Endothelial cell of umbilical vein (primary cell): ENCODE data around the gene ZFYVE21. TPM values are rescaled to one million over a fixed set of nuclear protein-coding genes. Genes with fewer than 3 reads are reported as not detected.

Experiments
- BruUV-seq: library from RNA; stranded (reverse); fragments of 400-500 nt; replicated peaks from 2 replicates; lab custom pipeline; 2021; lab: Mats Ljungman, UMichigan
- CTCF ChIA-PET: fragments of 300-600, 350-600 bp; sonication (Branson Sonifier 250); formaldehyde crosslinking; loops from one replicate; lab custom pipeline; 2021; ENCODE audit warnings: antibody characterized with exemption, inconsistent platforms; lab: Charles Lee
- POLR2A ChIA-PET: fragments of 300-600, 350-600 bp; sonication (Branson Sonifier 250); formaldehyde crosslinking; loops from one replicate; lab custom pipeline; 2021; ENCODE audit warnings: antibody characterized with exemption, inconsistent platforms; lab: Charles Lee
- DNase-seq: peaks from one replicate; pipeline ENCODE4 v3.0.0-alpha.2; 2011; ENCODE audit warnings: low read depth, low spot score
- FAIRE-seq: peaks from 2 replicates; lab custom pipeline; 2011; peaks lifted over from hg19 to GRCh38; lab: Jason Lieb, UNC
- H2AFZ ChIP-seq: 2 replicates; pipeline ENCODE4 v1.6.0; 2012; ENCODE audit warnings: low read depth, low read length, control low read depth, inconsistent platforms
- H3K27ac ChIP-seq: 2 replicates; pipeline ENCODE4 v1.5.1; 2011; ENCODE audit warnings: low read depth, mild to moderate bottlenecking, control low read depth, low read length, moderate library complexity; ENCODE audit not compliant: insufficient read depth
- H3K27me3 ChIP-seq, 2 experiments: 2 replicates each; pipeline versions ENCODE4 v1.6.0 to v1.6.1; 2011; ENCODE audit warnings: low read length in 2 of 2, mixed read lengths in 1 of 2; ENCODE audit not compliant: control insufficient read depth in 2 of 2, insufficient read depth in 2 of 2
- H3K36me3 ChIP-seq, 2 experiments: 2 replicates in 1 of 2; 3 replicates in 1 of 2; pipeline ENCODE4 v1.5.1; 2011; ENCODE audit warnings: low read length in 2 of 2, mild to moderate bottlenecking in 1 of 2, moderate library complexity in 1 of 2; ENCODE audit not compliant: control insufficient read depth in 2 of 2, insufficient read depth in 2 of 2; ENCODE audit errors: extremely low read depth in 1 of 2
- H3K4me1 ChIP-seq: 3 replicates; pipeline ENCODE4 v1.5.1; 2011; ENCODE audit warnings: mild to moderate bottlenecking, low read length; ENCODE audit not compliant: control insufficient read depth, insufficient read depth; ENCODE audit errors: extremely low read depth
- H3K4me2 ChIP-seq: 2 replicates; pipeline ENCODE4 v1.6.1; 2011; ENCODE audit warnings: low read length, control low read depth, mixed read lengths; ENCODE audit not compliant: insufficient read depth
- H3K4me3 ChIP-seq, 3 experiments: fragments of 200-600 bp in 1 of 3; sonication (generic), shearing (Covaris generic) in 1 of 3; replicated peaks in 1 of 3; 2 replicates each; pipeline ENCODE4 v1.5.1; 2011 to 2016; ENCODE audit warnings: control low read depth in 3 of 3, low read length in 3 of 3, mild to moderate bottlenecking in 2 of 3, inconsistent platforms in 1 of 3, low read depth in 1 of 3, moderate library complexity in 1 of 3; ENCODE audit not compliant: insufficient read depth in 1 of 3
- H3K79me2 ChIP-seq: 2 replicates; pipeline ENCODE4 v1.6.0; 2012; ENCODE audit warnings: low read length, inconsistent platforms; ENCODE audit not compliant: control insufficient read depth, insufficient read depth
- H3K9ac ChIP-seq: replicated peaks from 2 replicates; pipeline ENCODE3; 2011; ENCODE audit warnings: low read length, control low read depth; ENCODE audit not compliant: insufficient read depth; ENCODE audit errors: extremely low read depth
- H3K9me1 ChIP-seq: replicated peaks from 3 replicates; pipeline ENCODE4 v1.6.0; 2011; ENCODE audit warnings: mild to moderate bottlenecking, low read length; ENCODE audit not compliant: control insufficient read depth, insufficient read depth; ENCODE audit errors: extremely low read depth
- H3K9me3 ChIP-seq: replicated peaks from 2 replicates; pipeline ENCODE4 v1.5.1; 2012; ENCODE audit warnings: low read length, inconsistent platforms; ENCODE audit not compliant: control insufficient read depth, insufficient read depth
- H4K20me1 ChIP-seq: replicated peaks from 2 replicates; pipeline ENCODE3; 2011; ENCODE audit warnings: mild to moderate bottlenecking, low read length; ENCODE audit not compliant: control insufficient read depth, insufficient read depth; ENCODE audit errors: extremely low read depth
- EZH2 ChIP-seq: IDR thresholded peaks from 2 replicates; pipeline ENCODE4 v1.6.1; 2012; ENCODE audit warnings: borderline replicate concordance, low read depth, mild to moderate bottlenecking, moderate library complexity, low read length, inconsistent platforms; ENCODE audit not compliant: severe bottlenecking
- FOS ChIP-seq: IDR thresholded peaks from 2 replicates; pipeline ENCODE4 v1.6.1; 2011; ENCODE audit warnings: mild to moderate bottlenecking, low read length, moderate library complexity, borderline replicate concordance; ENCODE audit not compliant: insufficient read depth
- GATA2 ChIP-seq: IDR thresholded peaks from 2 replicates; pipeline ENCODE4 v1.7.0; 2011; ENCODE audit warnings: low read depth, mild to moderate bottlenecking, moderate library complexity, mixed read lengths, low read length; ENCODE audit not compliant: insufficient read length, insufficient read depth
- JUN ChIP-seq: IDR thresholded peaks from 2 replicates; pipeline ENCODE4 v1.6.1; 2011; ENCODE audit warnings: borderline replicate concordance, low read depth; ENCODE audit not compliant: insufficient read length, insufficient read depth
- MAX ChIP-seq: IDR thresholded peaks from 2 replicates; pipeline ENCODE4 v1.6.1; 2011; ENCODE audit not compliant: insufficient read depth, insufficient read length
- MYC ChIP-seq: IDR thresholded peaks from one replicate; pipeline ENCODE4 v1.6.1; 2011; ENCODE audit warnings: mild to moderate bottlenecking, low read depth, low read length
- POLR2A ChIP-seq: IDR thresholded peaks from 2 replicates; pipeline ENCODE4 v1.6.1; 2012; ENCODE audit warnings: low read depth, mild to moderate bottlenecking, control low read depth, low read length
- POLR2AphosphoS5 ChIP-seq: IDR thresholded peaks from 2 replicates; pipeline ENCODE4 v1.6.1; 2012; ENCODE audit warnings: low read depth, mild to moderate bottlenecking, control low read depth, low read length, moderate library complexity; ENCODE audit not compliant: insufficient read depth
- dilution Hi-C: fragments of 300-500 bp; cut with MboI; formaldehyde crosslinking; loops from one replicate; pipeline ENCODE4 v1.15.0; 2019; ENCODE audit warnings: low sequenced_read_pairs; ENCODE audit not compliant: extremely low pct_ligation_motif_present
- intact Hi-C: fragments of 100-400 bp; cut with micrococcal nuclease; formaldehyde crosslinking; loops from one replicate; pipeline ENCODE4 v1.10.0; 2022
- polyA plus RNA-seq, 4 experiments: library from polyadenylated mRNA; depleted of rRNA in 3 of 4; stranded (reverse) in 3 of 4; unstranded in 1 of 4; fragments of >200 nt; gene quantifications; 2 replicates each; pipeline versions ENCODE4 v1.2.1 to v1.2.3, GENCODE V29; 2011 to 2012; ENCODE audit warnings: missing spikeins in 1 of 4
- total RNA-seq: library from RNA; stranded (reverse); gene quantifications from 2 replicates; pipeline ENCODE4 v1.2.3, GENCODE V29; 2021
- TF ChIP-seq, protein P1 (sequence below), 2 donors: IDR thresholded peaks; 1 replicate in 1 of 2; 2 replicates in 1 of 2; pipeline ENCODE4 v1.5.1; 2011; ENCODE audit warnings: low read length in 2 of 2, mild to moderate bottlenecking in 2 of 2, moderate library complexity in 2 of 2, control low read depth in 1 of 2, inconsistent platforms in 1 of 2, low read depth in 1 of 2; ENCODE audit not compliant: insufficient read depth in 1 of 2; ENCODE audit errors: extremely low read depth in 1 of 2

The ZFYVE21 gene
- total and polyA plus RNA-seq, 2 donors (not counting 3 experiments of a cell fraction or from before 2014, with no cell fraction given): 54.5 to 98.3 TPM

DNA sequence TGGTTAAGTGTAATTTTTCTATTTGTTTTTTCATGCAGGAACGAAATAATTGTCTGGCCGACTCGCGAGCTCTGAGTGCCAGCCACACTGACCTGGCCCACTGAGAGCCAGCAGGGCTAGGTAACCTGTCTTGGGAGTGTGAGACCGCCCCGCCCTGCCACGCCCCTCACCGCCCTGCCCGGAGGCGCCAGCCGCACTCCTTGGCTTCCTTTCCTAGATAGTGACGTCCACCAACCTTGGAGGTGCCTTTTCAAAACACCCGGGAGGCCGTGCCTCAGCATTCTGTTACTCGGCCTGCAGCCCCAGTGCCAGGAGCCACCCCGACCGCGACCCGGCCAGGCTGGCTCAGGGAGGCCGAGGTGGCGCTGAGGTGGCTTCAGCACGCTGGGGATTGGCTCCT is 22.1 kb upstream of the ZFYVE21 start:
- CTCF ChIA-PET: interaction anchor here (2.2 to 2.6 kb wide), 2 partner anchors 11 to 80 kb away, joined by 9 to 10 read pairs; no protein-coding TSS in a partner anchor
- Histone ChIP-seq H3K9me1 (no peaks in the 10 kb centered on the region), H3K4me3 (no peak overlapping the region), H3K4me1 (peaks cover 9% of the 10 kb centered on the region), H3K27ac (no peak overlapping the region), H3K9me3 (no peaks in the 10 kb centered on the region), H3K9ac (no peak overlapping the region), H4K20me1 (peaks cover 3% of the 10 kb centered on the region), H3K4me2 (no peak overlapping the region), H3K79me2 (peaks cover 11% of the 10 kb centered on the region), H3K27me3 (no peaks in the 10 kb centered on the region), H2AFZ (no peak overlapping the region), H3K36me3 (peaks cover 11 to 22% of the 10 kb centered on the region in 2 experiments)
- no peak for TF ChIP-seq FOS
- TF ChIP-seq, protein P1, sequence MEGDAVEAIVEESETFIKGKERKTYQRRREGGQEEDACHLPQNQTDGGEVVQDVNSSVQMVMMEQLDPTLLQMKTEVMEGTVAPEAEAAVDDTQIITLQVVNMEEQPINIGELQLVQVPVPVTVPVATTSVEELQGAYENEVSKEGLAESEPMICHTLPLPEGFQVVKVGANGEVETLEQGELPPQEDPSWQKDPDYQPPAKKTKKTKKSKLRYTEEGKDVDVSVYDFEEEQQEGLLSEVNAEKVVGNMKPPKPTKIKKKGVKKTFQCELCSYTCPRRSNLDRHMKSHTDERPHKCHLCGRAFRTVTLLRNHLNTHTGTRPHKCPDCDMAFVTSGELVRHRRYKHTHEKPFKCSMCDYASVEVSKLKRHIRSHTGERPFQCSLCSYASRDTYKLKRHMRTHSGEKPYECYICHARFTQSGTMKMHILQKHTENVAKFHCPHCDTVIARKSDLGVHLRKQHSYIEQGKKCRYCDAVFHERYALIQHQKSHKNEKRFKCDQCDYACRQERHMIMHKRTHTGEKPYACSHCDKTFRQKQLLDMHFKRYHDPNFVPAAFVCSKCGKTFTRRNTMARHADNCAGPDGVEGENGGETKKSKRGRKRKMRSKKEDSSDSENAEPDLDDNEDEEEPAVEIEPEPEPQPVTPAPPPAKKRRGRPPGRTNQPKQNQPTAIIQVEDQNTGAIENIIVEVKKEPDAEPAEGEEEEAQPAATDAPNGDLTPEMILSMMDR (IDR thresholded peaks at IDR 0.05; ENCODE audit: extremely low read depth in 1 of 2, insufficient read depth in 1 of 2, low read depth in 1 of 2, low read length in 2 of 2): no peak
- TF ChIP-seq POLR2AphosphoS5: no peak
- no peak for TF ChIP-seq POLR2A
- no peak for TF ChIP-seq MAX
- no peak for TF ChIP-seq EZH2
- TF ChIP-seq MYC: no peak
- no peak for TF ChIP-seq GATA2
- no peak for TF ChIP-seq JUN
- POLR2A ChIA-PET: no interaction called here
- FAIRE-seq: no peak
- dilution Hi-C loops (no loop called here), intact Hi-C loops (no loop called here)
- BruUV-seq: no TSS peak
- DNase-seq: no peak
